ENCODE results near the gene ANKRD2.
"Not testable (repeated sequence)": the region's sequence is repeated elsewhere in the genome, so short reads cannot be mapped to it uniquely, and the experiment has no call there.

ANKRD2 gene

DNA sequence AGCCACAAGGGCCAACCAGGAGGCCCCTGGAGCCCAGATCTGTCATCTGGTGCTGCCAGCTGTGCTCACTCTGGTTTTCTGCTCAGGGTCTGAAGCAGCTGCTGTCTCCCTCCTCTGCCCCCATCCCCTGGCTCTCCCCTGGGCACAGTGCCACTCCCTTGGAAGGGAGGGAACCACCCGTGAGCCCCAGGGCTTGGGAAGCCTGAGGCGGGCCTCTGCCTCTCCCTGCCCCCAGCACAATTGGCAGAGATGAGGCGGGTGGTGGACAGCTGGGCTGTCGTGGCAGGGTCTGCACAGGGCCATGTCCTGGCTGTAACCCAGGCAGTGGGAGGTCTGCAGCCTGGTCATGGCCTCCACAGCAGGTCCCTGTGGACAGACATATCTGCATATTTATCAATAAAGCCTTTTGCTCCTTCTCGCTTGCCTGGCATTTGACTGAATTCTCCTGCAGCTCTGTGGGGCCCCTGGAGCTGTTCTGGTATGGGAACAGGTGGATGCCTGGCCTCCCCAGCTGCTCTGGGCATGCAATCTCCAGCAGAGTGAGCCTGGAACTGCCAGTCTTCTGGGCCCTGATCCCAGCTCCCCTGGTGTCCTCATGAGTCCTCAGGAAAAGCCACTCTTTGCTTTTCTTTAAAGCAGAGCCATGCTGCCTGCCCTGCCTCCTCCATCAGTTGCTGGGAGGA, 1.6 kb upstream of the ANKRD2 start:
- no peak overlapping the region for H3K4me3 ChIP-seq (ENCODE audit: low read depth, low read length)
- no peak for DNase-seq (ENCODE audit: low read depth)
- TF ChIP-seq, protein P1, sequence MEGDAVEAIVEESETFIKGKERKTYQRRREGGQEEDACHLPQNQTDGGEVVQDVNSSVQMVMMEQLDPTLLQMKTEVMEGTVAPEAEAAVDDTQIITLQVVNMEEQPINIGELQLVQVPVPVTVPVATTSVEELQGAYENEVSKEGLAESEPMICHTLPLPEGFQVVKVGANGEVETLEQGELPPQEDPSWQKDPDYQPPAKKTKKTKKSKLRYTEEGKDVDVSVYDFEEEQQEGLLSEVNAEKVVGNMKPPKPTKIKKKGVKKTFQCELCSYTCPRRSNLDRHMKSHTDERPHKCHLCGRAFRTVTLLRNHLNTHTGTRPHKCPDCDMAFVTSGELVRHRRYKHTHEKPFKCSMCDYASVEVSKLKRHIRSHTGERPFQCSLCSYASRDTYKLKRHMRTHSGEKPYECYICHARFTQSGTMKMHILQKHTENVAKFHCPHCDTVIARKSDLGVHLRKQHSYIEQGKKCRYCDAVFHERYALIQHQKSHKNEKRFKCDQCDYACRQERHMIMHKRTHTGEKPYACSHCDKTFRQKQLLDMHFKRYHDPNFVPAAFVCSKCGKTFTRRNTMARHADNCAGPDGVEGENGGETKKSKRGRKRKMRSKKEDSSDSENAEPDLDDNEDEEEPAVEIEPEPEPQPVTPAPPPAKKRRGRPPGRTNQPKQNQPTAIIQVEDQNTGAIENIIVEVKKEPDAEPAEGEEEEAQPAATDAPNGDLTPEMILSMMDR (IDR thresholded peaks at IDR 0.05; ENCODE audit: control insufficient read depth, extremely low read depth, insufficient read depth) = no peak

GRCh38 chr10:97571622-97572021, 957 bp upstream of the ANKRD2 start:
- no peak overlapping the region for H3K4me3 ChIP-seq (ENCODE audit: low read depth, low read length)
- DNase-seq (ENCODE audit: low read depth) = no peak

DNA sequence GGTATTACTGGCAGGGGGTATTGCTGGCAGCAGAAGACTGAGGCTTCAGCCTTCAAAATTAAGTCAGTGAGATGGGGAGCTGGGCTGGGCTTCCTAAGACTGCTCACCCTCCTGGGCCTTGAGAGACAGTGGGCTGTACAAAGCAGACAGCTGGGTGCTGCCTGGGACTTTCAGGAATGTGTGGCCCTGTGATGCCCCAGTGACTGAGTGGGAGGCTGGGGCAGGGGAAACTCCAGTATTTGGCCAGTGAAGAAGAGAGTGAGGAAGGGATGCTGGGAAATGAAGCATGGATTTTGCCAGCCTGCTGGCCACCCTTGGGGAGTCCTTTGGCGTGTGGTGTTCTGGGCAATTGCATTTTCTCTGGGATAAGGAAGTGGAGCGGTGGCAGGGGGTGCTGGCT, 442 bp downstream of the ANKRD2 start:
- DNase-seq (ENCODE audit: low read depth) = no peak
- TF ChIP-seq, protein P1 (IDR thresholded peaks at IDR 0.05; ENCODE audit: control insufficient read depth, extremely low read depth, insufficient read depth) = no peak
- H3K4me3 ChIP-seq (ENCODE audit: low read depth, low read length) = no peak overlapping the region

More at GRCh38 chr10:97571622-97572021, 957 bp upstream of the ANKRD2 start:
- TF ChIP-seq, protein P1 (IDR thresholded peaks at IDR 0.05; ENCODE audit: control insufficient read depth, extremely low read depth, insufficient read depth) = no peak

DNA sequence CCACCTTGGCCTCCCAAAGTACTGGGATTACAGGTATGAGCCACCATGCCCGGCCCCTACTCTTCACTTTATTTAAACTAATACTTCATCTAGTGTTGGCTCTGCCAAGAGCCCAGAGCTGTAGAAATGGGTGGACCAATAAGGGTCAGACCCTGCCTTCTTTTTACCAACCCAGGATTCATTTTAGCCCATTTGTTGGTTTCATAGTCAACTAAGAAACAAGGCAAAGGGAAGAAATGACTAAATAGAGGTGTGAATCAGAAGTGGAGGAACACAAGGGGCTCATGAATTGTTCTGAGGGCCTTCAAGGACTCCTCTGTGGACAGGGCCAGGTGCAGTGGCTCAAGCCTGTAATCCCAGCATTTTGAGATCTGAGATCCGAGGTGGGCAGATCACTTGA, 1.1 kb downstream of the ANKRD2 start:
- no peak for DNase-seq (ENCODE audit: low read depth)
- H3K4me3 ChIP-seq (ENCODE audit: low read depth, low read length) = no peak overlapping the region
- TF ChIP-seq, protein P1 (IDR thresholded peaks at IDR 0.05; ENCODE audit: control insufficient read depth, extremely low read depth, insufficient read depth) = no peak

GRCh38 chr10:97574374-97575126, 2.0 kb downstream of the ANKRD2 start:
- DNase-seq (ENCODE audit: low read depth) = peak; percentile 96
- TF ChIP-seq, protein P1 (IDR thresholded peaks at IDR 0.05; ENCODE audit: control insufficient read depth, extremely low read depth, insufficient read depth) = no peak
- H3K4me3 ChIP-seq (ENCODE audit: low read depth, low read length) = no peak overlapping the region

- TF ChIP-seq, protein P1 (IDR thresholded peaks at IDR 0.05; ENCODE audit: control insufficient read depth, extremely low read depth, insufficient read depth) = no peak
- DNase-seq (ENCODE audit: low read depth) = no peak
Measured at GRCh38 chr10:97575127-97575668, 2.6 kb downstream of the ANKRD2 start.

DNA sequence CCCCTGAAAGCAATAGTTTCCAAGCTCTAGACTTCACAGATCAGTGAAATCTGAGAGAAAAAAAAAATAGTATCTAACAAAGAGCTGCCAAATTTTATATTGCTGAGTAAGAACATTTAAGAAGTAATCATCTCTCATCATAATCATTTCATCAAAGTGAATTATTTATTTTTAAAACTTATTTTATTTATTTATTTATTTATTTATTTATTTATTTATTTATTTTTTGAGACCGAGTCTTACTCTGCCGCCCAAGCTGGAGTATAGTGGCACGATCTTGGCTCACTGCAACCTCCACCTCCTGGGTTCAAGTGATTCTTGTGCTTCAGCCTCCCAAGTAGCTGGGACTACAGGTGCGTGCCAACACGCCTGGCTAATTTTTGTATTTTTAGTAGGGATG, 3.9 kb downstream of the ANKRD2 start:
- DNase-seq (ENCODE audit: low read depth); H3K4me3 ChIP-seq (ENCODE audit: low read depth, low read length): not testable (repeated sequence)

More at GRCh38 chr10:97575127-97575668, 2.6 kb downstream of the ANKRD2 start:
- no peak overlapping the region for H3K4me3 ChIP-seq (ENCODE audit: low read depth, low read length)

Data from LNCaP clone FGC (cell line).